Endothelial cell of umbilical vein (primary cell): ENCODE data around the gene STXBP5L. TPM values are rescaled to one million over a fixed set of nuclear protein-coding genes. Genes with fewer than 3 reads are reported as not detected.

Experiments used
- BruUV-seq: library from RNA; stranded (reverse); fragments of 400-500 nt; replicated peaks from 2 replicates; lab custom pipeline; 2021; lab: Mats Ljungman, UMichigan
- CTCF ChIA-PET: fragments of 300-600, 350-600 bp; sonication (Branson Sonifier 250); formaldehyde crosslinking; loops from one replicate; lab custom pipeline; 2021; ENCODE audit warnings: antibody characterized with exemption, inconsistent platforms; lab: Charles Lee
- POLR2A ChIA-PET: fragments of 300-600, 350-600 bp; sonication (Branson Sonifier 250); formaldehyde crosslinking; loops from one replicate; lab custom pipeline; 2021; ENCODE audit warnings: antibody characterized with exemption, inconsistent platforms; lab: Charles Lee
- DNase-seq: peaks from one replicate; pipeline ENCODE4 v3.0.0-alpha.2; 2011; ENCODE audit warnings: low read depth, low spot score
- FAIRE-seq: peaks from 2 replicates; lab custom pipeline; 2011; peaks lifted over from hg19 to GRCh38; lab: Jason Lieb, UNC
- H2AFZ ChIP-seq: 2 replicates; pipeline ENCODE4 v1.6.0; 2012; ENCODE audit warnings: low read depth, low read length, control low read depth, inconsistent platforms
- H3K27ac ChIP-seq: 2 replicates; pipeline ENCODE4 v1.5.1; 2011; ENCODE audit warnings: low read depth, mild to moderate bottlenecking, control low read depth, low read length, moderate library complexity; ENCODE audit not compliant: insufficient read depth
- H3K27me3 ChIP-seq, 2 experiments: 2 replicates each; pipeline versions ENCODE4 v1.6.0 to v1.6.1; 2011; ENCODE audit warnings: low read length in 2 of 2, mixed read lengths in 1 of 2; ENCODE audit not compliant: control insufficient read depth in 2 of 2, insufficient read depth in 2 of 2
- H3K36me3 ChIP-seq, 2 experiments: 2 replicates in 1 of 2; 3 replicates in 1 of 2; pipeline ENCODE4 v1.5.1; 2011; ENCODE audit warnings: low read length in 2 of 2, mild to moderate bottlenecking in 1 of 2, moderate library complexity in 1 of 2; ENCODE audit not compliant: control insufficient read depth in 2 of 2, insufficient read depth in 2 of 2; ENCODE audit errors: extremely low read depth in 1 of 2
- H3K4me1 ChIP-seq: 3 replicates; pipeline ENCODE4 v1.5.1; 2011; ENCODE audit warnings: mild to moderate bottlenecking, low read length; ENCODE audit not compliant: control insufficient read depth, insufficient read depth; ENCODE audit errors: extremely low read depth
- H3K4me2 ChIP-seq: 2 replicates; pipeline ENCODE4 v1.6.1; 2011; ENCODE audit warnings: low read length, control low read depth, mixed read lengths; ENCODE audit not compliant: insufficient read depth
- H3K4me3 ChIP-seq, 3 experiments: fragments of 200-600 bp in 1 of 3; sonication (generic), shearing (Covaris generic) in 1 of 3; replicated peaks in 1 of 3; 2 replicates each; pipeline ENCODE4 v1.5.1; 2011 to 2016; ENCODE audit warnings: control low read depth in 3 of 3, low read length in 3 of 3, mild to moderate bottlenecking in 2 of 3, inconsistent platforms in 1 of 3, low read depth in 1 of 3, moderate library complexity in 1 of 3; ENCODE audit not compliant: insufficient read depth in 1 of 3
- H3K79me2 ChIP-seq: 2 replicates; pipeline ENCODE4 v1.6.0; 2012; ENCODE audit warnings: low read length, inconsistent platforms; ENCODE audit not compliant: control insufficient read depth, insufficient read depth
- H3K9ac ChIP-seq: replicated peaks from 2 replicates; pipeline ENCODE3; 2011; ENCODE audit warnings: low read length, control low read depth; ENCODE audit not compliant: insufficient read depth; ENCODE audit errors: extremely low read depth
- H3K9me1 ChIP-seq: replicated peaks from 3 replicates; pipeline ENCODE4 v1.6.0; 2011; ENCODE audit warnings: mild to moderate bottlenecking, low read length; ENCODE audit not compliant: control insufficient read depth, insufficient read depth; ENCODE audit errors: extremely low read depth
- H3K9me3 ChIP-seq: replicated peaks from 2 replicates; pipeline ENCODE4 v1.5.1; 2012; ENCODE audit warnings: low read length, inconsistent platforms; ENCODE audit not compliant: control insufficient read depth, insufficient read depth
- H4K20me1 ChIP-seq: replicated peaks from 2 replicates; pipeline ENCODE3; 2011; ENCODE audit warnings: mild to moderate bottlenecking, low read length; ENCODE audit not compliant: control insufficient read depth, insufficient read depth; ENCODE audit errors: extremely low read depth
- CTCF ChIP-seq, 2 donors: IDR thresholded peaks; 1 replicate in 1 of 2; 2 replicates in 1 of 2; pipeline ENCODE4 v1.5.1; 2011; ENCODE audit warnings: low read length in 2 of 2, mild to moderate bottlenecking in 2 of 2, moderate library complexity in 2 of 2, control low read depth in 1 of 2, inconsistent platforms in 1 of 2, low read depth in 1 of 2; ENCODE audit not compliant: insufficient read depth in 1 of 2; ENCODE audit errors: extremely low read depth in 1 of 2
- EZH2 ChIP-seq: IDR thresholded peaks from 2 replicates; pipeline ENCODE4 v1.6.1; 2012; ENCODE audit warnings: borderline replicate concordance, low read depth, mild to moderate bottlenecking, moderate library complexity, low read length, inconsistent platforms; ENCODE audit not compliant: severe bottlenecking
- FOS ChIP-seq: IDR thresholded peaks from 2 replicates; pipeline ENCODE4 v1.6.1; 2011; ENCODE audit warnings: mild to moderate bottlenecking, low read length, moderate library complexity, borderline replicate concordance; ENCODE audit not compliant: insufficient read depth
- GATA2 ChIP-seq: IDR thresholded peaks from 2 replicates; pipeline ENCODE4 v1.7.0; 2011; ENCODE audit warnings: low read depth, mild to moderate bottlenecking, moderate library complexity, mixed read lengths, low read length; ENCODE audit not compliant: insufficient read length, insufficient read depth
- JUN ChIP-seq: IDR thresholded peaks from 2 replicates; pipeline ENCODE4 v1.6.1; 2011; ENCODE audit warnings: borderline replicate concordance, low read depth; ENCODE audit not compliant: insufficient read length, insufficient read depth
- MAX ChIP-seq: IDR thresholded peaks from 2 replicates; pipeline ENCODE4 v1.6.1; 2011; ENCODE audit not compliant: insufficient read depth, insufficient read length
- MYC ChIP-seq: IDR thresholded peaks from one replicate; pipeline ENCODE4 v1.6.1; 2011; ENCODE audit warnings: mild to moderate bottlenecking, low read depth, low read length
- POLR2A ChIP-seq: IDR thresholded peaks from 2 replicates; pipeline ENCODE4 v1.6.1; 2012; ENCODE audit warnings: low read depth, mild to moderate bottlenecking, control low read depth, low read length
- POLR2AphosphoS5 ChIP-seq: IDR thresholded peaks from 2 replicates; pipeline ENCODE4 v1.6.1; 2012; ENCODE audit warnings: low read depth, mild to moderate bottlenecking, control low read depth, low read length, moderate library complexity; ENCODE audit not compliant: insufficient read depth
- dilution Hi-C: fragments of 300-500 bp; cut with MboI; formaldehyde crosslinking; loops from one replicate; pipeline ENCODE4 v1.15.0; 2019; ENCODE audit warnings: low sequenced_read_pairs; ENCODE audit not compliant: extremely low pct_ligation_motif_present
- intact Hi-C: fragments of 100-400 bp; cut with micrococcal nuclease; formaldehyde crosslinking; loops from one replicate; pipeline ENCODE4 v1.10.0; 2022
- polyA plus RNA-seq, 4 experiments: library from polyadenylated mRNA; depleted of rRNA in 3 of 4; stranded (reverse) in 3 of 4; unstranded in 1 of 4; fragments of >200 nt; gene quantifications; 2 replicates each; pipeline versions ENCODE4 v1.2.1 to v1.2.3, GENCODE V29; 2011 to 2012; ENCODE audit warnings: missing spikeins in 1 of 4
- total RNA-seq: library from RNA; stranded (reverse); gene quantifications from 2 replicates; pipeline ENCODE4 v1.2.3, GENCODE V29; 2021

STXBP5L gene
- total and polyA plus RNA-seq, 2 donors (not counting 3 experiments of a cell fraction or from before 2014, with no cell fraction given), result not detected

GRCh38 chr3:120903221-120903620, 4.8 kb upstream of the STXBP5L start:
- H4K20me1 ChIP-seq, result peaks cover 2% of the 10 kb centered on the region
- FAIRE-seq (no peak), DNase-seq (no peak)
- H3K4me2 ChIP-seq, result no peak overlapping the region
- H3K9me1 ChIP-seq, result no peaks in the 10 kb centered on the region
- H3K79me2 ChIP-seq, result no peaks in the 10 kb centered on the region
- H3K36me3 ChIP-seq, result no peaks in the 10 kb centered on the region
- intact Hi-C loops, result no loop called here
- ChIA-PET CTCF (interaction anchor here (1.3 to 1.5 kb wide), 2 partner anchors 9 to 406 kb away, joined by 3 to 5 read pairs; no protein-coding TSS in a partner anchor), POLR2A (no interaction called here)
- TF ChIP-seq MYC (no peak), EZH2 (no peak), JUN (no peak), FOS (no peak), CTCF (IDR thresholded peaks at IDR 0.05; ENCODE audit: extremely low read depth in 1 of 2, insufficient read depth in 1 of 2, low read depth in 1 of 2, low read length in 2 of 2) (no peak), POLR2A (no peak), GATA2 (no peak), MAX (no peak), POLR2AphosphoS5 (no peak)
- no peak overlapping the region for H3K9ac ChIP-seq
- no peak overlapping the region for H2AFZ ChIP-seq
- H3K27me3 ChIP-seq, result peaks cover 0 to 9% of the 10 kb centered on the region in 2 experiments
- H3K27ac ChIP-seq, result no peak overlapping the region
- H3K4me3 ChIP-seq, result no peak overlapping the region
- no peaks in the 10 kb centered on the region for H3K9me3 ChIP-seq
- H3K4me1 ChIP-seq, result peaks cover 1% of the 10 kb centered on the region
- dilution Hi-C loops, result no loop called here
- BruUV-seq, result no TSS peak
